GM04503 (cell line): Measurements from ENCODE around the gene MYO1E.
"Not testable (repeated sequence)": the region's sequence is repeated elsewhere in the genome, so short reads cannot be mapped to it uniquely, and the experiment has no call there.

Experiments used
- DNase-seq: peaks from one replicate; pipeline ENCODE4 v3.0.0-alpha.2; 2012; ENCODE audit warnings: low read depth

MYO1E gene

GRCh38 chr15:59127255-59127654 is 245.4 kb downstream of the MYO1E start:
- DNase-seq = not testable (repeated sequence)

- not testable (repeated sequence) for DNase-seq
These were observed 247.0 kb downstream of the MYO1E start for GRCh38 chr15:59125683-59126082.

DNA sequence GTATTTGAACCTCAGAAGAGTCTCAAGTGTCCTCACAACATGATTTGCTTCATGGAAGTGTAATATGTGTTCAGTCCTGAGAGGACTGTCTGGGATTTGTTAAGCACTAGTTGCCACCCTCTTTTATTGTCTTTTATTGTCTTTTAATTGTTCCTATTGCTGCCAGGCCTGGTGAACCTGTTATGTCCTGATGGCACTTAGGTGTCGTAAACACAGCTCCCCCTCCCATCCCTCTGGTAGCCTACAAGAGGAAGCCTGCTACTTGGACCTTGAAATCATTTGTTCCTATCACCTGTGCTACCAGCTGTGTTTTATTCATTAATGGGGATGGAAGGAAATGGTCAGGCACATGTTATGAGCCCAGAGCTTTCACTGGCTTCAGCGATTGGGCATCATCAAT is 248.4 kb downstream of the MYO1E start:
- no peak for DNase-seq

DNA sequence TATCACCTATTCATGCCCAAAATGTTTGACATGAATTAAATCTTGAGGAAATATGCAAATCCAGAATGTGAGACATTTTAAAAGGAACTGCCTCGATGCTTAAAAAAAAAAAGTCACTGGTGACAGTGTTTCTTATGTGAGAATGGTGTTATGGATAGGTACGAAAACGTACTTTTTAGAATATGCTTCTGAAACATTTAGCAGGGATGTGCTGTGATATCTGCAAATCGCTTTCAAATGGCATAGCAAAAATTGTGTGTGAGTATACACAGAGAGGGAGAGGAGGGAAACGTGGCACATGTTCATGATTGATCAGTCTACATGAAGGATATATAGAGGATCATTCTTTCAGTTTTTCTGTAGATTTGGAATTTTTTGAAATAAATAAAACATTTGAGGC is 251.7 kb downstream of the MYO1E start:
- DNase-seq = no peak

- DNase-seq = no peak
These were observed 253.0 kb downstream of the MYO1E start for GRCh38 chr15:59119625-59120024.

GRCh38 chr15:59116771-59117170 is 255.9 kb downstream of the MYO1E start:
- no peak for DNase-seq

DNA sequence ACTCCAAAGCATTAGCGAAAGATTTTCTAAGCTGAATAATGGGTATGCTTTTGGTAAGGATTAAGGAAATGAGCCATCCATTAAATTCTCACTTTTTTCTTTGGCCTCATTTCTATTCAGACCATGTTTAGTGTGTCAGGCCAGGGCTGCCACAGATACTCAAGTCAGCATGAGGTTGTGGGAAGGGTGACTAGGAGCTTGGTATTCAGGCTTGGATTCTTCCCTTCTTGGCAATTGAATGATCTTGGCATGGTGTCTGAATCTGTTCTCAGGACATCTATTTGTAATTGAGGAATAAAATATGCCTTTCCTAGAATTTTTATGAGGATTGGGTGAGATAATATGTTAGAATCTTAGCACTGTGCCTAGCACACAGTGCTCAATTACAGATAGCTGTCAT is 256.5 kb downstream of the MYO1E start:
- DNase-seq = peak; percentile 70

DNA sequence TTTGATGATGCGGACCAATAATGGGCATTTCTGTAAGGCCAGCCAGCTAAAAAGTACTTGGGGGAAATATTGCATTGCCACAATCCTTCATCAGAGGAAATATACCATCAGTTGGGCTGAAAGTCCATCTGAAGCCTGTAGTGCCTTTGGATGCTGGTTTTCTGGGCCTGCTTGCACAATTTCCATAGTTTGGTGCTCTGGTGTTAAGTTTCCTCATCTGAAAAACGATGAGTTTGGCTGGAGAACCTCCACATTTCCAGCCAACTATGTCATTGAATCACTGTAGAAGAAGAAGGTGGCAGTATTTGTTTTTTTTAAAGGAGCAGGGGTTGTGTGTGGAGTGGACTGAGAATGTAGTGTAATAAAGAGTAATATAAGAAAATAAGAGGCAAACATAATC is 257.6 kb downstream of the MYO1E start:
- no peak for DNase-seq

- no peak for DNase-seq
These were observed 261.4 kb downstream of the MYO1E start for GRCh38 chr15:59111251-59111650.

GRCh38 chr15:59105854-59106253 is 266.8 kb downstream of the MYO1E start:
- no peak for DNase-seq

GRCh38 chr15:59104912-59105732 is 267.5 kb downstream of the MYO1E start, which contains the start of gene CCNB2:
TSS of gene CCNB2 (plus strand) at chr15:59105146. CDS start at chr15:59105269, 123 bp downstream.
- DNase-seq = peak; percentile 60

DNA sequence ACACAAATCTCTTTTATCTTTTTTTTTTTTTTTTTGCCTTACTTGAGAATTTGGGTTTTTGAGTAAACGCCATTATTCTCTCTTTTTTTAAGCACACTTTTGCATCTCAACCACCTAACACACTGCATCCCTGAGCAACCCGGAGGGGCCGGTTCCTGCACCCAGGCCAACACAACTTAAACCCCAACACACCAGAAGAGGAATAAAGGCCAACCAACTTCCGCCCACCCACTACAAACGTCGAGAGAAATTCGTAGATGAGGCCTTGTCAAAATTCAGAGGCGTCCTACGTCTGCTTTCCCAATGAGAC is 268.1 kb downstream of the MYO1E start:
- no peak for DNase-seq

DNA sequence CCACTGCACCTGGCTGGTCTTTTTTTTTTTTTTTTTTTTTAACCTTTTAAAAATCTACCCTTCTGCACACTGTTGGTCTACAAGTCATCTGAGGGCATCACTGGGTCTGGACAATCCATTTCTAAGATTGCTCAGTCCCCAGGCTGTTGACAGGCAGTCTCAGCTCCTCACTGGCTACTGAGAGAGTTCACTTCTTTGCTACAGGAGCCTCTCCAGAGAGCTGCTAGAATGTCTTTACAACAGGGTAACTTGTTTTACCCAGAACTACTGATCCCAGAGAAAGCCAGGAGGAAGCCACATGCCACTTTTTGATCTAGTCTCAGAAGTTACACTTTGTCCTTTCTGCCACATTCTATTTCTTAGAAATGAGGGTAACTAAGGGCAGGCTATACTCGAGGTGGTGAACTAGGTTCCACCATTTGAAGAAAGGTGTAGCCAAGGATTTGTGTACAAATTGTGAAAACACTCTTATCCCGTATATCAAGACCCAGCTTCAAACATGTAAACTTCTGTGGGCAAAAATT is 273.4 kb downstream of the MYO1E start:
- DNase-seq = no peak

DNA sequence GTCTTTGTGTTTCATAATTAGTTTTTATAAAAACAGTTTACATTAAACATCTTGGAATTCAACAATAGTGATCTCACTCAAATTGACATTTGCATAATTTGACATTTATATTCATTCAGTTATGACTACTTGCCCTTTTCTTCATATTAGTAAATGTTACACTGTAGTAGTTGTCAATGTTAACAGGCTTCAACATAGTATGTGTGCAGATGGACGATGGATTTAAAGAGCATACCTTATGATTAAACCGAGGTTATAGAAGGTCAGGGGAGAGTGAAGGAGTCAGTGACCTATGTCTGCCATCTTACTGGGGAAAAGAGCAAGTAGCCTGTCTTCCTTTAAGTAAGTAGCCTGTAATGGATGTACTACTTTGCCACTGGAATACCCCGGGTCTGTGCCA is 276.2 kb downstream of the MYO1E start:
- no peak for DNase-seq

- DNase-seq = no peak
These were observed 278.6 kb downstream of the MYO1E start for GRCh38 chr15:59094077-59094476.

- DNase-seq = no peak
These were observed 284.9 kb downstream of the MYO1E start for GRCh38 chr15:59087731-59088130.
